ENCODE results near the gene HBG1.

HBG1 gene

DNA sequence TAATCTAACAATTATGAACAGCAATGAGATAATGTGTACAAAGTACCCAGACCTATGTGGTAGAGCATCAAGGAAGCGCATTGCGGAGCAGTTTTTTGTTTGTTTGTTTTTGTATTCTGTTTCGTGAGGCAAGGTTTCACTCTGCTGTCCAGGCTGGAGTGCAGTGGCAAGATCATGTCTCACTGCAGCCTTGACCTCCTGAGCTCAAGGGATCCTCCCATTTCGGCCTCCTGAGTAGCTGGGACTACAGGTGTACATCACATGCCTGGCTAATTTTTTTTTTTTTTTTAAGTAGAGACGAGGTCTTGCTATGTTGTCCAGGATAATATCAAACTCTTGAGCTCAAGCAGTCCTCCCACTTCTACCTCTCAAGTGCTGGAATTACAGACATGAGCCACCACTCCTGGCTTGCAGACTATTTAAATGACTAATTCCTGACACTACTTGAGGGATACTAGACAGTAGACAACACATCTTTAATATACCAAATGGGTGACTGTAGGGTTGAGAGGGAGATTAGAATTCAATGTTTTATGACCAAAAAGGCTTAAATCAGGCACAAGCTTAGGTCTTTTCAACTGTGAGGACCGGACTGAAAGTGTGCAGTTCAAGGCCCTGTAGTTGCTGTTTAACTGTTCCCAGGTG, 39.4 kb upstream of the HBG1 start:
- H2BK120ac ChIP-seq (ENCODE audit: low read depth, low read length) = no peak overlapping the region
- H3K4ac ChIP-seq (ENCODE audit: low read length) = no peak overlapping the region
- no CpG with 5 or more reads among the region's 6 CpGs for WGBS, 2 donors (ENCODE audit: extremely low coverage in 2 of 2, insufficient read length in 2 of 2, insufficient replicate concordance in 1 of 2)
- H3K4me1 ChIP-seq (ENCODE audit: control insufficient read depth in 2 of 2, insufficient read depth in 1 of 2, low read depth in 1 of 2, low read length in 2 of 2) = no peaks in the 10 kb centered on the region
- H3K27me3 ChIP-seq (ENCODE audit: control insufficient read depth in 3 of 3, insufficient read depth in 3 of 3, low read depth in 1 of 3, low read length in 3 of 3) = no peaks in the 10 kb centered on the region
- no peak overlapping the region for H3K4me2 ChIP-seq (ENCODE audit: insufficient read depth, low read length, poor library complexity, severe bottlenecking)
- H3K9me3 ChIP-seq (replicated peaks in 1 of 2; ENCODE audit: control insufficient read depth in 2 of 2, insufficient read depth in 1 of 2, low read depth in 1 of 2, low read length in 2 of 2) = no peaks in the 10 kb centered on the region
- H3K79me1 ChIP-seq (ENCODE audit: low read depth, low read length) = no peaks in the 10 kb centered on the region
- H3K14ac ChIP-seq (ENCODE audit: low read length) = no peak overlapping the region
- H2AK5ac ChIP-seq (ENCODE audit: low read depth, low read length) = no peak overlapping the region
- no peak overlapping the region for H2AFZ ChIP-seq (ENCODE audit: low read length)
- H3K36me3 ChIP-seq (replicated peaks in 1 of 2; ENCODE audit: control insufficient read depth in 2 of 2, insufficient read depth in 2 of 2, low read length in 2 of 2) = no peaks in the 10 kb centered on the region
- no peak overlapping the region for H4K8ac ChIP-seq (ENCODE audit: low read depth, low read length)
- no peak overlapping the region for H2BK15ac ChIP-seq (ENCODE audit: low read length)
- H4K91ac ChIP-seq (ENCODE audit: low read depth, low read length, poor library complexity) = no peak overlapping the region
- H2BK12ac ChIP-seq (ENCODE audit: low read length) = no peak overlapping the region
- no peak overlapping the region for H2BK5ac ChIP-seq (ENCODE audit: low read length)
- H3K23ac ChIP-seq (ENCODE audit: low read depth, low read length, poor library complexity) = no peak overlapping the region
- H3K9ac ChIP-seq (ENCODE audit: low read depth, low read length, poor library complexity) = no peak overlapping the region
- H3K18ac ChIP-seq (ENCODE audit: low read length) = no peak overlapping the region
- H3K27ac ChIP-seq (replicated peaks; ENCODE audit: low read length) = no peak overlapping the region
- H3K4me3 ChIP-seq (ENCODE audit: low read length in 2 of 2) = no peak overlapping the region
- no peak for DNase-seq (ENCODE audit: low spot score)

DNA sequence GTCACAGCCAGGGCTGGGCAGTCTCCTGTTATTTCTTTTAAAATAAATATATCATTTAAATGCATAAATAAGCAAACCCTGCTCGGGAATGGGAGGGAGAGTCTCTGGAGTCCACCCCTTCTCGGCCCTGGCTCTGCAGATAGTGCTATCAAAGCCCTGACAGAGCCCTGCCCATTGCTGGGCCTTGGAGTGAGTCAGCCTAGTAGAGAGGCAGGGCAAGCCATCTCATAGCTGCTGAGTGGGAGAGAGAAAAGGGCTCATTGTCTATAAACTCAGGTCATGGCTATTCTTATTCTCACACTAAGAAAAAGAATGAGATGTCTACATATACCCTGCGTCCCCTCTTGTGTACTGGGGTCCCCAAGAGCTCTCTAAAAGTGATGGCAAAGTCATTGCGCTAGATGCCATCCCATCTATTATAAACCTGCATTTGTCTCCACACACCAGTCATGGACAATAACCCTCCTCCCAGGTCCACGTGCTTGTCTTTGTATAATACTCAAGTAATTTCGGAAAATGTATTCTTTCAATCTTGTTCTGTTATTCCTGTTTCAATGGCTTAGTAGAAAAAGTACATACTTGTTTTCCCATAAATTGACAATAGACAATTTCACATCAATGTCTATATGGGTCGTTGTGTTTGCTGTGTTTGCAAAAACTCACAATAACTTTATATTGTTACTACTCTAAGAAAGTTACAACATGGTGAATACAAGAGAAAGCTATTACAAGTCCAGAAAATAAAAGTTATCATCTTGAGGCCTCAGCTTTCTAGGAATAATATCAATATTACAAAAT, 38.6 kb upstream of the HBG1 start:
- H3K23ac ChIP-seq (ENCODE audit: low read depth, low read length, poor library complexity) = no peak overlapping the region
- no peak overlapping the region for H3K4ac ChIP-seq (ENCODE audit: low read length)
- H3K27ac ChIP-seq (replicated peaks; ENCODE audit: low read length) = no peak overlapping the region
- H3K4me1 ChIP-seq (ENCODE audit: control insufficient read depth in 2 of 2, insufficient read depth in 1 of 2, low read depth in 1 of 2, low read length in 2 of 2) = no peaks in the 10 kb centered on the region
- H2BK120ac ChIP-seq (ENCODE audit: low read depth, low read length) = no peak overlapping the region
- H3K27me3 ChIP-seq (ENCODE audit: control insufficient read depth in 3 of 3, insufficient read depth in 3 of 3, low read depth in 1 of 3, low read length in 3 of 3) = no peaks in the 10 kb centered on the region
- H3K4me2 ChIP-seq (ENCODE audit: insufficient read depth, low read length, poor library complexity, severe bottlenecking) = no peak overlapping the region
- no peaks in the 10 kb centered on the region for H3K9me3 ChIP-seq (replicated peaks in 1 of 2; ENCODE audit: control insufficient read depth in 2 of 2, insufficient read depth in 1 of 2, low read depth in 1 of 2, low read length in 2 of 2)
- no peak overlapping the region for H3K4me3 ChIP-seq (ENCODE audit: low read length in 2 of 2)
- no peak for DNase-seq (ENCODE audit: low spot score)
- H3K9ac ChIP-seq (ENCODE audit: low read depth, low read length, poor library complexity) = no peak overlapping the region
- no peak overlapping the region for H2BK5ac ChIP-seq (ENCODE audit: low read length)
- H2AK5ac ChIP-seq (ENCODE audit: low read depth, low read length) = no peak overlapping the region
- H2BK15ac ChIP-seq (ENCODE audit: low read length) = no peak overlapping the region
- no peak overlapping the region for H4K91ac ChIP-seq (ENCODE audit: low read depth, low read length, poor library complexity)
- H3K14ac ChIP-seq (ENCODE audit: low read length) = no peak overlapping the region
- no peaks in the 10 kb centered on the region for H3K79me1 ChIP-seq (ENCODE audit: low read depth, low read length)
- H3K36me3 ChIP-seq (replicated peaks in 1 of 2; ENCODE audit: control insufficient read depth in 2 of 2, insufficient read depth in 2 of 2, low read length in 2 of 2) = no peaks in the 10 kb centered on the region
- no peak overlapping the region for H2AFZ ChIP-seq (ENCODE audit: low read length)
- H3K18ac ChIP-seq (ENCODE audit: low read length) = no peak overlapping the region
- no peak overlapping the region for H4K8ac ChIP-seq (ENCODE audit: low read depth, low read length)
- no peak overlapping the region for H2BK12ac ChIP-seq (ENCODE audit: low read length)
- WGBS, 2 donors (ENCODE audit: extremely low coverage in 2 of 2, insufficient read length in 2 of 2, insufficient replicate concordance in 1 of 2) = no CpG with 5 or more reads among the region's 7 CpGs

DNA sequence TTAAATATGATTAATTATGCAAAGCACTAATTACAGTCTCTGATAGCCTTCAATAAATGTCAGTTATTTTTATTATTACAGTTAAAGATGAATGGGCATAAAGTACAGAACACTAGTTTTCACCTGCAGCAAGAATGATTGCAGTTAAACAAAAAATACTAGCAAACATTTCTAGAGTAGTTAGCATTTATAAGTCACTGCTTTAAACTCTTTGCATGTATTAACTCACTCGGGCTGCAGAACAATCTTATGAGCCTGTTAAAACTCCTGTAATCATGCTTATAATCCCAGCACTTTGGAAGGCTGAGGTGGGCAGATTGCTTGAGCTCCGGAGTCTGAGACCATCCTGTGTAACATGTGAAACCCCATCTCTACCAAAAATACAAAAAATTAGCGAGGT, 37.2 kb upstream of the HBG1 start:
- Histone ChIP-seq H2BK15ac (ENCODE audit: low read length) (no peak overlapping the region), H3K23ac (ENCODE audit: low read depth, low read length, poor library complexity) (no peak overlapping the region), H2AFZ (ENCODE audit: low read length) (no peak overlapping the region), H3K18ac (ENCODE audit: low read length) (no peak overlapping the region), H4K91ac (ENCODE audit: low read depth, low read length, poor library complexity) (no peak overlapping the region), H3K79me1 (ENCODE audit: low read depth, low read length) (no peaks in the 10 kb centered on the region), H3K36me3 (replicated peaks in 1 of 2; ENCODE audit: control insufficient read depth in 2 of 2, insufficient read depth in 2 of 2, low read length in 2 of 2) (no peaks in the 10 kb centered on the region), H3K27me3 (ENCODE audit: control insufficient read depth in 3 of 3, insufficient read depth in 3 of 3, low read depth in 1 of 3, low read length in 3 of 3) (no peaks in the 10 kb centered on the region), H3K4me2 (ENCODE audit: insufficient read depth, low read length, poor library complexity, severe bottlenecking) (no peak overlapping the region), H3K14ac (ENCODE audit: low read length) (no peak overlapping the region), H3K9ac (ENCODE audit: low read depth, low read length, poor library complexity) (no peak overlapping the region), H3K27ac (replicated peaks; ENCODE audit: low read length) (no peak overlapping the region), H3K4me1 (ENCODE audit: control insufficient read depth in 2 of 2, insufficient read depth in 1 of 2, low read depth in 1 of 2, low read length in 2 of 2) (no peaks in the 10 kb centered on the region), H3K9me3 (replicated peaks in 1 of 2; ENCODE audit: control insufficient read depth in 2 of 2, insufficient read depth in 1 of 2, low read depth in 1 of 2, low read length in 2 of 2) (no peaks in the 10 kb centered on the region), H2BK5ac (ENCODE audit: low read length) (no peak overlapping the region), H3K4ac (ENCODE audit: low read length) (no peak overlapping the region), H2AK5ac (ENCODE audit: low read depth, low read length) (no peak overlapping the region), H3K4me3 (ENCODE audit: low read length in 2 of 2) (no peak overlapping the region), H2BK120ac (ENCODE audit: low read depth, low read length) (no peak overlapping the region), H2BK12ac (ENCODE audit: low read length) (no peak overlapping the region), H4K8ac (ENCODE audit: low read depth, low read length) (no peak overlapping the region)
- WGBS, 2 donors (ENCODE audit: extremely low coverage in 2 of 2, insufficient read length in 2 of 2, insufficient replicate concordance in 1 of 2) = no CpG with 5 or more reads among the region's 3 CpGs
- DNase-seq (ENCODE audit: low spot score) = no peak

DNA sequence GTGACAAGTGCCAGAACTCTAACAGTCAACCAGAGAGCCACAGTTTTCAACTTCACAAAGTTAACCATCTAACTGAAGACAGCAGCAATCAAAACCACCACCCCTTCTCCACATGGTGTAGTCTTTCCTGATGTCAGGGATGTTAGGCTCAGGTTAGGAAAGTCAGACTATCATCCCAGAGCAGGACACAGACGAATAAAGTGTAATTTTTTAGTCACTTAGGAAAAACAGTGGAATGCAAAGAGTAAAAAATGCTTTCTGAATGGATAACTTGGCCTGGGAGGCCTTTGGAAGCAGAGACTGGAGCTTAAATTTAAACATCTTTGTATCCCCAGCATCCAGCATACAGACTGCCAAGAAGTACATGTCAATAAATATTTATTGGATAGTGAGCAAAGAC, 36.7 kb upstream of the HBG1 start:
- no peak overlapping the region for H4K8ac ChIP-seq (ENCODE audit: low read depth, low read length)
- no peak overlapping the region for H3K4me3 ChIP-seq (ENCODE audit: low read length in 2 of 2)
- no peaks in the 10 kb centered on the region for H3K79me1 ChIP-seq (ENCODE audit: low read depth, low read length)
- H2AFZ ChIP-seq (ENCODE audit: low read length) = no peak overlapping the region
- H4K91ac ChIP-seq (ENCODE audit: low read depth, low read length, poor library complexity) = no peak overlapping the region
- no peaks in the 10 kb centered on the region for H3K9me3 ChIP-seq (replicated peaks in 1 of 2; ENCODE audit: control insufficient read depth in 2 of 2, insufficient read depth in 1 of 2, low read depth in 1 of 2, low read length in 2 of 2)
- no peak overlapping the region for H2BK12ac ChIP-seq (ENCODE audit: low read length)
- no CpG with 5 or more reads among the region's 1 CpG for WGBS, 2 donors (ENCODE audit: extremely low coverage in 2 of 2, insufficient read length in 2 of 2, insufficient replicate concordance in 1 of 2)
- no peak overlapping the region for H2AK5ac ChIP-seq (ENCODE audit: low read depth, low read length)
- H3K23ac ChIP-seq (ENCODE audit: low read depth, low read length, poor library complexity) = no peak overlapping the region
- no peak overlapping the region for H3K9ac ChIP-seq (ENCODE audit: low read depth, low read length, poor library complexity)
- H3K36me3 ChIP-seq (replicated peaks in 1 of 2; ENCODE audit: control insufficient read depth in 2 of 2, insufficient read depth in 2 of 2, low read length in 2 of 2) = no peaks in the 10 kb centered on the region
- no peak overlapping the region for H3K4ac ChIP-seq (ENCODE audit: low read length)
- no peaks in the 10 kb centered on the region for H3K4me1 ChIP-seq (ENCODE audit: control insufficient read depth in 2 of 2, insufficient read depth in 1 of 2, low read depth in 1 of 2, low read length in 2 of 2)
- H2BK120ac ChIP-seq (ENCODE audit: low read depth, low read length) = no peak overlapping the region
- no peak overlapping the region for H3K4me2 ChIP-seq (ENCODE audit: insufficient read depth, low read length, poor library complexity, severe bottlenecking)
- no peak overlapping the region for H3K27ac ChIP-seq (replicated peaks; ENCODE audit: low read length)
- H3K27me3 ChIP-seq (ENCODE audit: control insufficient read depth in 3 of 3, insufficient read depth in 3 of 3, low read depth in 1 of 3, low read length in 3 of 3) = no peaks in the 10 kb centered on the region
- no peak for DNase-seq (ENCODE audit: low spot score)
- H3K14ac ChIP-seq (ENCODE audit: low read length) = no peak overlapping the region
- no peak overlapping the region for H2BK5ac ChIP-seq (ENCODE audit: low read length)
- no peak overlapping the region for H3K18ac ChIP-seq (ENCODE audit: low read length)
- no peak overlapping the region for H2BK15ac ChIP-seq (ENCODE audit: low read length)

Measured in neuronal stem cell (in vitro differentiated cells).